ENCODE measurements around the gene PDE7B.

DNA sequence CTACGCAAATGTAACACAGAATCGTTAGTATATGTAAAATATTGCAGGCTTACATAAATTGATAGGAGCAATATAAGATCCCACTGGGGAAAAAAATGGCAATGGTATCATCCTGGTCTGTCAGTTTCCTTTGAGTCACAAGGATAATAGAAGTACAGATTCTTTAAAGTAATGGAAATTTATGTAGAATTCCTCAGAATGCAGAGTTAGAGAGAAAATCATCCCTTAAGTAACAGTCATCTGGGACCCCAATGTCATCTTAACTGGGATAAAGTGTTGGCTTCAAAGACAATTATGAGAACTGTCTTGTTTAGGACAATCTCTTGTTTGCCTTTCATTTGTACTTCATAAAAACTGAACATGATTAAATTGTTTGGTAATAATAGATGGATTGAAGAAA is 34.5 kb upstream of the PDE7B start:
- TF ChIP-seq, protein P1, sequence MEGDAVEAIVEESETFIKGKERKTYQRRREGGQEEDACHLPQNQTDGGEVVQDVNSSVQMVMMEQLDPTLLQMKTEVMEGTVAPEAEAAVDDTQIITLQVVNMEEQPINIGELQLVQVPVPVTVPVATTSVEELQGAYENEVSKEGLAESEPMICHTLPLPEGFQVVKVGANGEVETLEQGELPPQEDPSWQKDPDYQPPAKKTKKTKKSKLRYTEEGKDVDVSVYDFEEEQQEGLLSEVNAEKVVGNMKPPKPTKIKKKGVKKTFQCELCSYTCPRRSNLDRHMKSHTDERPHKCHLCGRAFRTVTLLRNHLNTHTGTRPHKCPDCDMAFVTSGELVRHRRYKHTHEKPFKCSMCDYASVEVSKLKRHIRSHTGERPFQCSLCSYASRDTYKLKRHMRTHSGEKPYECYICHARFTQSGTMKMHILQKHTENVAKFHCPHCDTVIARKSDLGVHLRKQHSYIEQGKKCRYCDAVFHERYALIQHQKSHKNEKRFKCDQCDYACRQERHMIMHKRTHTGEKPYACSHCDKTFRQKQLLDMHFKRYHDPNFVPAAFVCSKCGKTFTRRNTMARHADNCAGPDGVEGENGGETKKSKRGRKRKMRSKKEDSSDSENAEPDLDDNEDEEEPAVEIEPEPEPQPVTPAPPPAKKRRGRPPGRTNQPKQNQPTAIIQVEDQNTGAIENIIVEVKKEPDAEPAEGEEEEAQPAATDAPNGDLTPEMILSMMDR (IDR thresholded peaks at IDR 0.05; ENCODE audit: insufficient read depth, low read length): no peak
- TF ChIP-seq GABPA (IDR thresholded peaks at IDR 0.05; ENCODE audit: low read depth) (no peak), POLR2AphosphoS5 (IDR thresholded peaks at IDR 0.05; ENCODE audit: low read depth) (no peak)
